ENCODE measurements around the gene KCNK15.

Gene KCNK15

GRCh38 chr20:44721785-44722054 lies 23.9 kb upstream of the KCNK15 start:
- DNase-seq (ENCODE audit: low read depth): no peak
- TF ChIP-seq CTCF (IDR thresholded peaks at IDR 0.05; ENCODE audit: insufficient read depth, low read depth, low read length, missing control alignments): no peak
- no peak overlapping the region for H3K4me3 ChIP-seq (ENCODE audit: low read length)

GRCh38 chr20:44722990-44723389 lies 22.7 kb upstream of the KCNK15 start:
- no peak for DNase-seq (ENCODE audit: low read depth)
- no peak for TF ChIP-seq CTCF (IDR thresholded peaks at IDR 0.05; ENCODE audit: insufficient read depth, low read depth, low read length, missing control alignments)
- H3K4me3 ChIP-seq (ENCODE audit: low read length): no peak overlapping the region

GRCh38 chr20:44723391-44723790 lies 22.3 kb upstream of the KCNK15 start:
- no peak for TF ChIP-seq CTCF (IDR thresholded peaks at IDR 0.05; ENCODE audit: insufficient read depth, low read depth, low read length, missing control alignments)
- no peak for DNase-seq (ENCODE audit: low read depth)
- no peak overlapping the region for H3K4me3 ChIP-seq (ENCODE audit: low read length)

- no peak overlapping the region for H3K4me3 ChIP-seq (ENCODE audit: low read length)
- TF ChIP-seq CTCF (IDR thresholded peaks at IDR 0.05; ENCODE audit: insufficient read depth, low read depth, low read length, missing control alignments): no peak
- DNase-seq (ENCODE audit: low read depth): no peak
Measured at GRCh38 chr20:44723798-44724362, 21.8 kb upstream of the KCNK15 start.

- H3K4me3 ChIP-seq (ENCODE audit: low read length): no peak overlapping the region
- TF ChIP-seq CTCF (IDR thresholded peaks at IDR 0.05; ENCODE audit: insufficient read depth, low read depth, low read length, missing control alignments): no peak
- DNase-seq (ENCODE audit: low read depth): no peak
Measured at GRCh38 chr20:44724423-44725091, 21.1 kb upstream of the KCNK15 start.

- no peak overlapping the region for H3K4me3 ChIP-seq (ENCODE audit: low read length)
- no peak for TF ChIP-seq CTCF (IDR thresholded peaks at IDR 0.05; ENCODE audit: insufficient read depth, low read depth, low read length, missing control alignments)
- no peak for DNase-seq (ENCODE audit: low read depth)
Measured at GRCh38 chr20:44725837-44726236, 19.8 kb upstream of the KCNK15 start.

GRCh38 chr20:44727039-44727438 lies 18.6 kb upstream of the KCNK15 start:
- TF ChIP-seq CTCF (IDR thresholded peaks at IDR 0.05; ENCODE audit: insufficient read depth, low read depth, low read length, missing control alignments): no peak
- no peak for DNase-seq (ENCODE audit: low read depth)
- H3K4me3 ChIP-seq (ENCODE audit: low read length): no peak overlapping the region
